Measurements from ENCODE around the gene ZFX.

ZFX gene

GRCh38 chrX:24201216-24201615, 51.7 kb downstream of the ZFX start:
- DNase-seq (ENCODE audit: low read depth, low spot score): no peak

GRCh38 chrX:24202465-24203031, 53.0 kb downstream of the ZFX start:
- DNase-seq (ENCODE audit: low read depth, low spot score): no peak

- DNase-seq (ENCODE audit: low read depth, low spot score): no peak
Observed at GRCh38 chrX:24203072-24203808, 53.7 kb downstream of the ZFX start.

GRCh38 chrX:24204331-24204730, 54.8 kb downstream of the ZFX start:
- DNase-seq (ENCODE audit: low read depth, low spot score): no peak

- DNase-seq (ENCODE audit: low read depth, low spot score): no peak
Observed at GRCh38 chrX:24204958-24205357, 55.4 kb downstream of the ZFX start.

- no peak for DNase-seq (ENCODE audit: low read depth, low spot score)
Observed at GRCh38 chrX:24207826-24208225, 58.3 kb downstream of the ZFX start.

GRCh38 chrX:24208496-24209240, 59.1 kb downstream of the ZFX start:
- DNase-seq (ENCODE audit: low read depth, low spot score): no peak

GRCh38 chrX:24210190-24210589, 60.7 kb downstream of the ZFX start:
- no peak for DNase-seq (ENCODE audit: low read depth, low spot score)

- no peak for DNase-seq (ENCODE audit: low read depth, low spot score)
Observed at GRCh38 chrX:24214568-24214967, 65.0 kb downstream of the ZFX start.

GRCh38 chrX:24215272-24215671, 65.7 kb downstream of the ZFX start:
- no peak for DNase-seq (ENCODE audit: low read depth, low spot score)

GRCh38 chrX:24216037-24216436, 66.5 kb downstream of the ZFX start:
- no peak for DNase-seq (ENCODE audit: low read depth, low spot score)

GRCh38 chrX:24216827-24217226, 67.3 kb downstream of the ZFX start:
- DNase-seq (ENCODE audit: low read depth, low spot score): no peak

- no peak for DNase-seq (ENCODE audit: low read depth, low spot score)
Observed at GRCh38 chrX:24219320-24219719, 69.8 kb downstream of the ZFX start.

- no peak for DNase-seq (ENCODE audit: low read depth, low spot score)
Observed at GRCh38 chrX:24221872-24222271, 72.3 kb downstream of the ZFX start.

GRCh38 chrX:24225265-24225664, 75.7 kb downstream of the ZFX start:
- no peak for DNase-seq (ENCODE audit: low read depth, low spot score)

GRCh38 chrX:24226176-24226575, 76.6 kb downstream of the ZFX start:
- DNase-seq (ENCODE audit: low read depth, low spot score): no peak

GRCh38 chrX:24228596-24228995, 79.1 kb downstream of the ZFX start:
- DNase-seq (ENCODE audit: low read depth, low spot score): no peak

- no peak for DNase-seq (ENCODE audit: low read depth, low spot score)
Observed at GRCh38 chrX:24229400-24229879, 79.9 kb downstream of the ZFX start.

- DNase-seq (ENCODE audit: low read depth, low spot score): no peak
Observed at GRCh38 chrX:24229976-24230375, 80.4 kb downstream of the ZFX start.

- DNase-seq (ENCODE audit: low read depth, low spot score): peak; percentile 19
Observed at GRCh38 chrX:24231131-24231540, 81.6 kb downstream of the ZFX start.

GRCh38 chrX:24231641-24232179, 82.2 kb downstream of the ZFX start:
- no peak for DNase-seq (ENCODE audit: low read depth, low spot score)

- no peak for DNase-seq (ENCODE audit: low read depth, low spot score)
Observed at GRCh38 chrX:24232796-24233195, 83.3 kb downstream of the ZFX start.
